DMS114 treated with DMSO at 0.1 percent for 48 hours (cell line): ENCODE data around the gene GGPS1.
"Not testable (repeated sequence)": the region's sequence is repeated elsewhere in the genome, so short reads cannot be mapped to it uniquely, and the experiment has no call there.

Source experiments
- DNase-seq: peaks from one replicate; lab custom pipeline; 2025; ENCODE audit not compliant: unreplicated experiment; lab: John Stamatoyannopoulos, UW

GGPS1 gene

DNA sequence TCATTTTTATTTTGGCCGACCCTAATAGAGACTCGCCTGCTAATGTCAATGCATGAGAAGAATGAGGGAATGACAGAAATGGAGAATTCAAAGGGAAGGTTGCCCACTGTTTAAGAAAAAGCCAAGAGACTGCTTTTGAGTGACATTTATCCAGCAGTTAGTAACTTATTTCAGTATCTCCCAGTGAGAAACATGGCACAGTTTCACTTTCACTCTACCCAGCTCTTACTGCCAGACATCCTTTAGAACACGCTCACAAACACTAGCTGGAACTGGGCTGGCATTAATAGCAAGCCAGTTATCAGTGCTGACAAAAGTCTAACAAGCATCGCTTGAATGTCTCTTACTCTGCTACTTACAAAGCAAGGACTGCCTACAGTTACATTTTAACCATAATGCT lies 8.5 kb downstream of the GGPS1 start:
- no peak for DNase-seq

DNA sequence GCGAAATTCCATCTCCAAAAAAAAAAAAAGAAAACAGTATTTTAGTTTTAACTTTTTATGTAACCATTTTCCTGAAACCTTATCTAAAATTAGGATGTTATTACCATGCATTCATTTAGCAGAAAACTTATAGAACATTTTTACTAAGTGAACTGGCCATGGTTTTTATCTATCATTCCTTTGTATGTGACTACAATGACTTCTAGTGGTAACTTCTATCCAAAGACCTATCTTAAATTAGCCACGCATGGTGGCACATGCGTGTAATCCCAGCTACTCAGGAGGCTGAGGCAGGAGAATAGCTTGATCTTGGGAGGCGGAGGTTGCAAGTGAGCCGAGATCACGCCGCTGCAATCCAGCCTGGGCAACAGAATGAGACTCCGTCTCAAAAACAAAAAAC lies 11.4 kb downstream of the GGPS1 start:
- DNase-seq: no peak

- no peak for DNase-seq
These were observed 13.0 kb downstream of the GGPS1 start for GRCh38 chr1:235341334-235341733.

- DNase-seq: no peak
These were observed 13.7 kb downstream of the GGPS1 start for GRCh38 chr1:235342039-235342438.

DNA sequence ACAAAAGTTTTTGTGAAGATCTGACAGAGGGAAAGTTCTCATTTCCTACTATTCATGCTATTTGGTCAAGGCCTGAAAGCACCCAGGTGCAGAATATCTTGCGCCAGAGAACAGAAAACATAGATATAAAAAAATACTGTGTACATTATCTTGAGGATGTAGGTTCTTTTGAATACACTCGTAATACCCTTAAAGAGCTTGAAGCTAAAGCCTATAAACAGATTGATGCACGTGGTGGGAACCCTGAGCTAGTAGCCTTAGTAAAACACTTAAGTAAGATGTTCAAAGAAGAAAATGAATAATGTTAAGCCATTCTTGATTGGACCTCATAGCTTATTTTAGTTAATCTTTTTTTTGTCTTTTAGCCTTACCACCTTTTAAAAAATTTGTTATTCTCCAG lies 14.1 kb downstream of the GGPS1 start:
- no peak for DNase-seq

DNA sequence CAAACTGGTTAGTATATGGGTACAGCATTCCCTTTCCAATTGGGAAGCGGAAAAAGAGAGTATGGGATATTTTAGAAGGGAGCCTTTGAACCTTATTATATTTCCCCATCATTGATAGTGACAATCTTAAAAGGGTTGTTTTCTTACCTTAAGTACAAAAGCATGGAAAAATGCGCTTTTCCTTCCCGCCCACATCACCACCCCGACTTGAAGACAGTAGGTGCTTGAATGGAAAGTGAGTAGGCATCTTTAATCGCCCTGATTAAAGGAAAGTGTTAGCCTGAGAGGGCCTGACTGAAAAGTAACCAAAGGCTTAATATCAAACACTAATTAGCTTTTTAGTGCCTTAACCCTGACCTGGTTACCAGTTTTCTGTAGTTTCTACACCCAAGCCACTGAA lies 15.4 kb downstream of the GGPS1 start:
- DNase-seq: no peak

DNA sequence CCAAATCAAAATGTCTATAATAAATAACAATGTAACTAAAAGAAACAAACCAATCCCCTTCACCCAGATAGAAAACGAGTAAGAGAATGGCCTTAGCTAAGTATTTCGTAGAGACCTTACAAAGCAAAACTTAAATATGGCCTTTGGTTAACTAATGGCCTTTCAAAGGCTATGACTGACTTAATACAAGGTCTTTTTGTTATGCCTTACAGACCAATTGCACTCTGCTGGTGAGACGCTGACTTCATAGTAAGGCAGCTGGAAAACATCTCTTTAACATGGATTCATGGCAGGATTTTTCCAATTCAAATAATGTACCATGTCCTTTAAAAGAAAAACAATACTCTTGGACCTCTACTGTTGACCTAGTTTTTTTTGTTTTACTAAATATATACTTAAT lies 23.1 kb downstream of the GGPS1 start:
- no peak for DNase-seq

- DNase-seq: no peak
These were observed 23.5 kb downstream of the GGPS1 start for GRCh38 chr1:235351898-235352297.

GRCh38 chr1:235357485-235358373 lies 29.4 kb downstream of the GGPS1 start:
- no peak for DNase-seq

DNA sequence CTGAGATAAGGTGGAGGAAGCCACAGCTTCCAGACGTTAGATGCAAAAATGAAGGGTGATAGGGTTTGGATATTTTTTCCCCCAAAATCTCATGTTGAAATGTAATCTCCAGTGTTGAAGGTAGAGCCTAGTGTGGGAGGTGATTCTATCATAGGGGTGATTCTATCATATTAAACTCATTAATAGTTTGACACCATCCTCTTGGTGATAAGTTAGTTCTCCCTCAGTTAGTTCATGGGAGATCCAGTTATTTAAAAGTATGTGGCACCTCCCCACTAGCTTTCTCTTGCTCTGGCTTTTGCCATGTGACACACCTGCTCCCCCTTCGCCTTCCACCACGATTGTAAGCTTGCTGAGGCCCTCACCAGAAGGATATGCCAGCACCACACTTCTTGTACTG lies 30.5 kb downstream of the GGPS1 start:
- no peak for DNase-seq

DNA sequence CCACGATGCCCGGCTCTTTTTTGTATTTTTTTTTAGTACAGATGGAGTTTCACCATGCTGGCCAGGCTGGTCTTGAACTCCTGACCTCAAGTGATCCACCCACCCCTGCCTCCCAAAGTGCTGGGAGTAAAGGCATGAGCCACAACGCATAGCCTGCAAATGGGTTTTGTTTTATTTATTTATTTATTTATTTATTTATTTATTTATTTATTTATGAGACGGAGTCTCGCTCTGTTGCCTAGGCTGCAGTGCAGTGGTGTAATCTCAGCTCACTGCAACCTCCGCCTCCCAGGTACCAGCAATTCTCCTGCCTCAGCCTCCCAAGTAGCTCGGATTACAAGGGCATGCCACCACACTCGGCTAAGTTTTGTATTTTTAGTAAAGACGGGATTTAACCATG lies 35.8 kb downstream of the GGPS1 start:
- DNase-seq: not testable (repeated sequence)

- DNase-seq: no peak
These were observed 37.9 kb downstream of the GGPS1 start for GRCh38 chr1:235366286-235366685.

DNA sequence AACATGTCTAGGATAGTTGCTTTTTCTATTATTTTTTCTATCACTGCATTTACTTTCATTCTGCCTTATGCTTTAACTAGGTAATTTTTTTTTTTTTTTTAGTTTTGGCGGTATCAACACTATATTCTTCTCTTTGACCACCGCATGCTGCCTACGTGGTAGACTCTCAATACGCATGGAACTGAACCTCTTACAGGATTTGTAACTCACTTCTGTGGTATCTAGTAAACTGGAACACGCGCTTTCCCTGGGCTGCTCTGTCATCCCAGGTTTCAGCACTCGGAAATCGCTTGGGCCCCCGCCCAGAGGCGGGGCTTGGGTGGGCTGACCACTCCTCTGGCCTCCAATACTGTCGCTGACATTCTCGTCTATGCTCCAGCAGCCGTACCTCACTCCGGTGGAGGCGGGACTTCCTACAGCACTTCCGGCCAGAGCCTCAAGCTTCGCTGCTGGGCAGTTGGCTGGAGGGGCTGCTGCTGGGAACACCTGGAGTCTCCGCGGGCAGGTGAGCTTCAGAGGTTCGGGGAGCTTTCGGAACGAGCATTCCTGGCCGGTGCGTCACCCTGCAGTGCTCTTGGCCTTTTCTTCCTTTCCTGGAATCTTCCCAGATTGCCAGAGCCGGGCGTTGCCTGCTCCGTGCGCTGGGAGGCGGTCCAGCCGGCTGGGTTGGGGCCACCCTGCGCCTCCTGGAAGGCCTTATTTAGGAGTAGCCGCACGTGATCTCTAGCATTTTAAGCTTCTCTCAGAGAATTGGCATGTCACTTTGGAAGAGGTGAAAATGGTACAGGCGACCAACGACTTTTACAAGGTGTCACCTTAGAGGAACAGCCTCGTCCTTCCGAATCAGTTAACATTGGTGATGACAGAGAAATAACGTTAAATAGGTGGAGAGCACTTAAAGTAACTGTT lies 38.9 kb downstream of the GGPS1 start, which contains the start of gene TBCE:
Gene TBCE, plus strand, starts transcription at position 428 of the 909 bp plus-strand sequence. CDS start 12,623 bp downstream, outside the sequence.
- peak; percentile 96 for DNase-seq

DNA sequence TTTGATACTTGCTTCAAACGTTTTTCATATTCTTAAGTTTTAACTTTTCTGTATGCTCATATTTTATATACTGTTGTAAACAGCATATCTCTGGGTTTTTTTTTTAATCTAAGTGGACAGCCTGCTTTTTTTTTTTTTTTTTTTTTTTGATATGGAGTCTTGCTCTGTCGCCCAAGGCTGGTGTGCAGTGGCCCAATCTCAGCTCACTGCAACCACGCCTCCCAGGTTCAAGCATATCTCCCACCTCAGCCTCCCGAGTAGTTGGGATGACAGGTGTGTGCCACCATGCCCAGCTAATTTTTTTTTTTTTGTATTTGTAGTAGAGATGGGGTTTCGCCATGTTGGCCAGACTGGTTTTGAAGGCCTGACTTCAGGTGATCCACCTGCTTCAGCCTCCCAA lies 40.1 kb downstream of the GGPS1 start:
- no peak for DNase-seq

GRCh38 chr1:235369802-235370201 lies 41.4 kb downstream of the GGPS1 start:
- no peak for DNase-seq

DNA sequence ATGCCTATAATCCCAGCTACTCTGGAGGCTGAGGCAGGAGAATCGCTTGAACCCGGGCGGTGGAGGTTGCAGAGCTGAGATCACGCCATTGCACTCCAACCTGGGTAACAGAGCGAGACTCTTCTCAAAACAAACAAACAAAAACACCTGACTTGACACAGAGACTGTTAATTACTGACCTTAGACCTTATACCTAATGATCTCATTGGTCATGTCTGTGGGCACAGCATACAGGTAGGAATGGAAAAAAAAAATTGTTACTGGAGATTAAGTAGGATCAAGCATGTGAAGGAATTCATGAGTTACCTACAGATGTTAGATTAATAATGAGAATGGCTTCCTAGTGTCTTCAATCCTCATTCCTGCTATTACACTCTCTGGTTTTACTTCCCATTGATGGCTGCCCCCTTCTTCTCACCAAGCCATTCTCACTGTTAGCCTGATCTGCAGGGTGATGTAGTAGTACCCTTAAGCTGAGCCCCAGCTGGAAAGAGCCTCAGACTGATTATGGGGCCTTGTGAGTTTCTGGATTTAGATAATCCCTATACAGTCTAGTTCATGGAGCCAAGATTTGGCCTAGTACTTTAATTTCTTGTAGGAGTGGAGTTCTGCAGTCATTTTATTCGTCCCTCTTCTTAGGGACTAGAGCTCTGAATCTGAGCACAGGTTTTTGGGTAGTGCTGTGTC lies 47.7 kb downstream of the GGPS1 start:
- DNase-seq: no peak

- DNase-seq: not testable (repeated sequence)
These were observed 49.9 kb downstream of the GGPS1 start for GRCh38 chr1:235378134-235378735.

DNA sequence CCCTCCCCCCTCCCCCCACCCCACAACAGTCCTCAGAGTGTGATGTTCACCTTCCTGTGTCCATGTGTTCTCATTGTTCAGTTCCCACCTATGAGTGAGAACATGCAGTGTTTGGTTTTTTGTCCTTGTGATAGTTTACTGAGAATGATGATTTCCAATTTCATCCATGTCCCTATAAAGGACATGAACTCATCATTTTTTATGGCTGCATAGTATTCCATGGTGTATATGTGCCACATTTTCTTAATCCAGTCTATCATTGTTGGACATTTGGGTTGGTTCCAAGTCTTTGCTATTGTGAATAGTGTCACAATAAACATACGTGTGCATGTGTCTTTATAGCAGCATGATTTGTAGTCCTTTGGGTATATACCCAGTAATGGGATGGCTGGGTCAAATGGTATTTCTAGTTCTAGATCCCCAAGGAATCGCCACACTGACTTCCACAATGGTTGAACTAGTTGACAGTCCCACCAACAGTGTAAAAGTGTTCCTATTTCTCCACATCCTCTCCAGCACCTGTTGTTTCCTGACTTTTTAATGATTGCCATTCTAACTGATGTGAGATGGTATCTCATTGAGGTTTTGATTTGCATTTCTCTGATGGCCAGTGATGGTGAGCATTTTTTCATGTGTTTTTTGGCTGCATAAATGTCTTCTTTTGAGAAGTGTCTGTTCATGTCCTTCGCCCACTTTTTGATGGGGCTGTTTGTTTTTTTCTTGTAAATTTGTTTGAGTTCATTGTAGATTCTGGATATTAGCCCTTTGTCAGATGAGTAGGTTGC lies 53.8 kb downstream of the GGPS1 start:
- DNase-seq: not testable (repeated sequence)

- not testable (repeated sequence) for DNase-seq
These were observed 57.3 kb downstream of the GGPS1 start for GRCh38 chr1:235385633-235386032.

DNA sequence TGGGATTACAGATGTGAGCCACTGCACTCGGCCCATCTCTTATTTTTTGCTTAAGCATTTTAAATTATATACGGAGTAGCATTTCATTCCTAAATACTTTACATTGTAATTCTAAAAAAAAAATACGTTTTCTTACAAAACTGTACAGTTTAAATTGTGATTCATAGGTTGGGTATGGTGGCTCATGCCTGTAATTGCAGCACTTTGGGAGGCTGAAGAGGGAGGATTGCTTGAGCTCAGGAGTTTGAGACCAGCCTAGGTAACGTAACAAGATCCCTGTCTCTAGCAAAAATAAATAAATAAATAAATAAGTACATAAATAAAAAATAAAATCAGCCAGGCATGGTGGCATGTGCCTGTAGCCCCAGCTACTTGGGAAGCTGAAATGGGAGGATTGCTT lies 63.5 kb downstream of the GGPS1 start:
- DNase-seq: no peak
